Astrocyte (in vitro differentiated cells and primary cell): ENCODE measurements around the gene TMOD1.

Experiments used
- CTCF ChIP-seq: IDR thresholded peaks from 2 replicates; pipeline ENCODE4 v1.5.1; 2011; ENCODE audit warnings: low read depth, mild to moderate bottlenecking, inconsistent platforms, low read length, moderate library complexity; ENCODE audit not compliant: insufficient read depth
- EZH2 ChIP-seq: IDR thresholded peaks from 2 replicates; pipeline ENCODE4 v1.6.1; 2012; ENCODE audit warnings: mild to moderate bottlenecking, low read length, inconsistent platforms; ENCODE audit not compliant: insufficient read depth

GRCh38 chr9:97554566-97555075, 53.2 kb downstream of the TMOD1 start:
- TF ChIP-seq CTCF (no peak), EZH2 (no peak)
